Endothelial cell of umbilical vein (primary cell): ENCODE data around the gene CD74. TPM values are rescaled to one million over a fixed set of nuclear protein-coding genes. Genes with fewer than 3 reads are reported as not detected.

Source experiments
- BruUV-seq: library from RNA; stranded (reverse); fragments of 400-500 nt; replicated peaks from 2 replicates; lab custom pipeline; 2021; lab: Mats Ljungman, UMichigan
- CTCF ChIA-PET: fragments of 300-600, 350-600 bp; sonication (Branson Sonifier 250); formaldehyde crosslinking; loops from one replicate; lab custom pipeline; 2021; ENCODE audit warnings: antibody characterized with exemption, inconsistent platforms; lab: Charles Lee
- POLR2A ChIA-PET: fragments of 300-600, 350-600 bp; sonication (Branson Sonifier 250); formaldehyde crosslinking; loops from one replicate; lab custom pipeline; 2021; ENCODE audit warnings: antibody characterized with exemption, inconsistent platforms; lab: Charles Lee
- DNase-seq: peaks from one replicate; pipeline ENCODE4 v3.0.0-alpha.2; 2011; ENCODE audit warnings: low read depth, low spot score
- FAIRE-seq: peaks from 2 replicates; lab custom pipeline; 2011; peaks lifted over from hg19 to GRCh38; lab: Jason Lieb, UNC
- H2AFZ ChIP-seq: 2 replicates; pipeline ENCODE4 v1.6.0; 2012; ENCODE audit warnings: low read depth, low read length, control low read depth, inconsistent platforms
- H3K27ac ChIP-seq: 2 replicates; pipeline ENCODE4 v1.5.1; 2011; ENCODE audit warnings: low read depth, mild to moderate bottlenecking, control low read depth, low read length, moderate library complexity; ENCODE audit not compliant: insufficient read depth
- H3K27me3 ChIP-seq, 2 experiments: 2 replicates each; pipeline versions ENCODE4 v1.6.0 to v1.6.1; 2011; ENCODE audit warnings: low read length in 2 of 2, mixed read lengths in 1 of 2; ENCODE audit not compliant: control insufficient read depth in 2 of 2, insufficient read depth in 2 of 2
- H3K36me3 ChIP-seq, 2 experiments: 2 replicates in 1 of 2; 3 replicates in 1 of 2; pipeline ENCODE4 v1.5.1; 2011; ENCODE audit warnings: low read length in 2 of 2, mild to moderate bottlenecking in 1 of 2, moderate library complexity in 1 of 2; ENCODE audit not compliant: control insufficient read depth in 2 of 2, insufficient read depth in 2 of 2; ENCODE audit errors: extremely low read depth in 1 of 2
- H3K4me1 ChIP-seq: 3 replicates; pipeline ENCODE4 v1.5.1; 2011; ENCODE audit warnings: mild to moderate bottlenecking, low read length; ENCODE audit not compliant: control insufficient read depth, insufficient read depth; ENCODE audit errors: extremely low read depth
- H3K4me2 ChIP-seq: 2 replicates; pipeline ENCODE4 v1.6.1; 2011; ENCODE audit warnings: low read length, control low read depth, mixed read lengths; ENCODE audit not compliant: insufficient read depth
- H3K4me3 ChIP-seq, 3 experiments: fragments of 200-600 bp in 1 of 3; sonication (generic), shearing (Covaris generic) in 1 of 3; replicated peaks in 1 of 3; 2 replicates each; pipeline ENCODE4 v1.5.1; 2011 to 2016; ENCODE audit warnings: control low read depth in 3 of 3, low read length in 3 of 3, mild to moderate bottlenecking in 2 of 3, inconsistent platforms in 1 of 3, low read depth in 1 of 3, moderate library complexity in 1 of 3; ENCODE audit not compliant: insufficient read depth in 1 of 3
- H3K79me2 ChIP-seq: 2 replicates; pipeline ENCODE4 v1.6.0; 2012; ENCODE audit warnings: low read length, inconsistent platforms; ENCODE audit not compliant: control insufficient read depth, insufficient read depth
- H3K9ac ChIP-seq: replicated peaks from 2 replicates; pipeline ENCODE3; 2011; ENCODE audit warnings: low read length, control low read depth; ENCODE audit not compliant: insufficient read depth; ENCODE audit errors: extremely low read depth
- H3K9me1 ChIP-seq: replicated peaks from 3 replicates; pipeline ENCODE4 v1.6.0; 2011; ENCODE audit warnings: mild to moderate bottlenecking, low read length; ENCODE audit not compliant: control insufficient read depth, insufficient read depth; ENCODE audit errors: extremely low read depth
- H3K9me3 ChIP-seq: replicated peaks from 2 replicates; pipeline ENCODE4 v1.5.1; 2012; ENCODE audit warnings: low read length, inconsistent platforms; ENCODE audit not compliant: control insufficient read depth, insufficient read depth
- H4K20me1 ChIP-seq: replicated peaks from 2 replicates; pipeline ENCODE3; 2011; ENCODE audit warnings: mild to moderate bottlenecking, low read length; ENCODE audit not compliant: control insufficient read depth, insufficient read depth; ENCODE audit errors: extremely low read depth
- CTCF ChIP-seq, 2 donors: IDR thresholded peaks; 1 replicate in 1 of 2; 2 replicates in 1 of 2; pipeline ENCODE4 v1.5.1; 2011; ENCODE audit warnings: low read length in 2 of 2, mild to moderate bottlenecking in 2 of 2, moderate library complexity in 2 of 2, control low read depth in 1 of 2, inconsistent platforms in 1 of 2, low read depth in 1 of 2; ENCODE audit not compliant: insufficient read depth in 1 of 2; ENCODE audit errors: extremely low read depth in 1 of 2
- EZH2 ChIP-seq: IDR thresholded peaks from 2 replicates; pipeline ENCODE4 v1.6.1; 2012; ENCODE audit warnings: borderline replicate concordance, low read depth, mild to moderate bottlenecking, moderate library complexity, low read length, inconsistent platforms; ENCODE audit not compliant: severe bottlenecking
- FOS ChIP-seq: IDR thresholded peaks from 2 replicates; pipeline ENCODE4 v1.6.1; 2011; ENCODE audit warnings: mild to moderate bottlenecking, low read length, moderate library complexity, borderline replicate concordance; ENCODE audit not compliant: insufficient read depth
- MYC ChIP-seq: IDR thresholded peaks from one replicate; pipeline ENCODE4 v1.6.1; 2011; ENCODE audit warnings: mild to moderate bottlenecking, low read depth, low read length
- POLR2A ChIP-seq: IDR thresholded peaks from 2 replicates; pipeline ENCODE4 v1.6.1; 2012; ENCODE audit warnings: low read depth, mild to moderate bottlenecking, control low read depth, low read length
- dilution Hi-C: fragments of 300-500 bp; cut with MboI; formaldehyde crosslinking; loops from one replicate; pipeline ENCODE4 v1.15.0; 2019; ENCODE audit warnings: low sequenced_read_pairs; ENCODE audit not compliant: extremely low pct_ligation_motif_present
- intact Hi-C: fragments of 100-400 bp; cut with micrococcal nuclease; formaldehyde crosslinking; loops from one replicate; pipeline ENCODE4 v1.10.0; 2022
- polyA plus RNA-seq, 4 experiments: library from polyadenylated mRNA; depleted of rRNA in 3 of 4; stranded (reverse) in 3 of 4; unstranded in 1 of 4; fragments of >200 nt; gene quantifications; 2 replicates each; pipeline versions ENCODE4 v1.2.1 to v1.2.3, GENCODE V29; 2011 to 2012; ENCODE audit warnings: missing spikeins in 1 of 4
- total RNA-seq: library from RNA; stranded (reverse); gene quantifications from 2 replicates; pipeline ENCODE4 v1.2.3, GENCODE V29; 2021

CD74 gene
- total and polyA plus RNA-seq, 2 donors (not counting 3 experiments of a cell fraction or from before 2014, with no cell fraction given): 0.62 to 1.3 TPM

DNA sequence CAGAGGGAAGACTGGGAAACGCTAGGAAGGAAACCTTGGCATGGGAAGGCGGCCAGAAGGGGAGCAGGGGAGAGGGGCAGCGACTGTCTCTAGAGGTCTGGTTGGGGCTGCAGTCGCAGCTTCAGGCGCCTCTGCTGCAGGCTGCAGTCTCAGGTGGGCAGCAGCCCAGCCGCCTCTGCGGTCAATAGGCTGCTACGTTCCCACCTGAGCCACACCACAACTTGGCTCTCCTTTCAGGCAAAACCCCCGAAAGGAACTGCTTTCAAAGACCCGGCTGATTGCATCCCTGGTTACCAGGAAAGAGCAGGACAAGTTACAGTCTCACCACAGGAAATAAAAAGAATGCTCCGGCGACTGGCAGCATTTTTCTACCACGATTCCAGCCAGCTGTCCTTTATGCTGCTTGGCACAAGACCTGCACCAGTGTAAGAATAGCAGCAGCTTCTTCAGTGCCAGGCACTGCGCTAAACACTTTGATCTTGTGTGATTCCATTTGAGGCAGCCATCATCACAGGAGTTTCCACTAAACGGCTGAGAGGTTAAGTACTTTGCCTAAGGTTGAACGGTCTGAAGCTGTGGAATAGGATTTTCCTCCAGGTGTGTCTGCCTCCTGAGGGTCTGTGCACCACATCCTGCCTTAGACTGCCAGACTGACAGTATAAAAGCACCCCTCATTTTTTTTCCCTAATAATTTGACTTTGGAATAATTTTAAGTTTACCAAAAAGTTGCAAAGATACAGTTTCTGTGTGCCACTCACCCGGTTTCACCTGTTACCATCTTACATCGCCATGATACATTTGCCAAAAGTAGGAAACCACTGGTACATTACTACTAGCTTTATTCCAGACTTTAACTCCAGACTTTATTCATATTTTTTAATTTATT is 29.3 kb upstream of the CD74 start:
- CTCF ChIA-PET: interaction anchor here (1.0 to 1.2 kb wide), 2 partner anchors 17 to 103 kb away, joined by 3 to 5 read pairs; no protein-coding TSS in a partner anchor
- H3K27me3 ChIP-seq: no peaks in the 10 kb centered on the region
- no peak overlapping the region for H3K4me3 ChIP-seq
- peak; percentile 50 for DNase-seq
- peaks cover 12% of the 10 kb centered on the region for H3K4me1 ChIP-seq
- no peaks in the 10 kb centered on the region for H3K9me3 ChIP-seq
- peaks cover 17% of the 10 kb centered on the region for H3K79me2 ChIP-seq
- intact Hi-C loops (no loop called here), dilution Hi-C loops (no loop called here)
- H3K9ac ChIP-seq: no peak overlapping the region
- H3K9me1 ChIP-seq: no peaks in the 10 kb centered on the region
- POLR2A ChIA-PET: no interaction called here
- no peak overlapping the region for H3K4me2 ChIP-seq
- TF ChIP-seq POLR2A: peak; percentile 65
- no peak for TF ChIP-seq EZH2
- TF ChIP-seq MYC: no peak
- no peak for TF ChIP-seq FOS
- no peak for TF ChIP-seq CTCF (IDR thresholded peaks at IDR 0.05; ENCODE audit: extremely low read depth in 1 of 2, insufficient read depth in 1 of 2, low read depth in 1 of 2, low read length in 2 of 2)
- no peak overlapping the region for H3K27ac ChIP-seq
- FAIRE-seq: peak; percentile 72
- BruUV-seq: no TSS peak
- H2AFZ ChIP-seq: no peak overlapping the region
- H4K20me1 ChIP-seq: no peaks in the 10 kb centered on the region
- peaks cover 33 to 35% of the 10 kb centered on the region in 2 experiments for H3K36me3 ChIP-seq
